DMS53 treated with DMSO at 0.1 percent for 48 hours (cell line): ENCODE measurements around the gene PIP4K2C.
"Not testable (repeated sequence)": the region's sequence is repeated elsewhere in the genome, so short reads cannot be mapped to it uniquely, and the experiment has no call there.

Experiments
- DNase-seq: peaks from one replicate; lab custom pipeline; 2025; ENCODE audit not compliant: unreplicated experiment; lab: John Stamatoyannopoulos, UW

PIP4K2C gene

GRCh38 chr12:57609101-57609780, 18.2 kb downstream of the PIP4K2C start:
- DNase-seq: no peak

GRCh38 chr12:57609781-57610553, 19.0 kb downstream of the PIP4K2C start:
- DNase-seq: no peak

GRCh38 chr12:57610554-57611107, 19.6 kb downstream of the PIP4K2C start:
- no peak for DNase-seq

- peak; percentile 26 for DNase-seq
Observed at GRCh38 chr12:57611108-57611826, 20.3 kb downstream of the PIP4K2C start, which contains the start of gene ARHGEF25. TSS of gene ARHGEF25 (plus strand) at chr12:57611435. CDS start at chr12:57611895, 460 bp downstream.

- no peak for DNase-seq
Observed at GRCh38 chr12:57611827-57612710, 21.1 kb downstream of the PIP4K2C start.

- no peak for DNase-seq
Observed at GRCh38 chr12:57612711-57613426, 21.9 kb downstream of the PIP4K2C start.

- no peak for DNase-seq
Observed at GRCh38 chr12:57613427-57614109, 22.6 kb downstream of the PIP4K2C start.

GRCh38 chr12:57614178-57614947, 23.4 kb downstream of the PIP4K2C start:
- no peak for DNase-seq

- DNase-seq: no peak
Observed at GRCh38 chr12:57614948-57615500, 24.0 kb downstream of the PIP4K2C start.

GRCh38 chr12:57615637-57616036, 24.6 kb downstream of the PIP4K2C start:
- DNase-seq: no peak

GRCh38 chr12:57616383-57617101, 25.6 kb downstream of the PIP4K2C start:
- DNase-seq: no peak

GRCh38 chr12:57617942-57618341, 26.9 kb downstream of the PIP4K2C start:
- DNase-seq: no peak

- DNase-seq: not testable (repeated sequence)
Observed at GRCh38 chr12:57618431-57618830, 27.4 kb downstream of the PIP4K2C start.

GRCh38 chr12:57618966-57619433, 28.0 kb downstream of the PIP4K2C start:
- DNase-seq: no peak

GRCh38 chr12:57619434-57620244, 28.6 kb downstream of the PIP4K2C start:
- DNase-seq: no peak

GRCh38 chr12:57620245-57620935, 29.4 kb downstream of the PIP4K2C start:
- DNase-seq: no peak
